Heart right ventricle (tissue), 16 donors: ENCODE data around the gene TRAPPC3. TPM values are rescaled to one million over a fixed set of nuclear protein-coding genes. Genes with fewer than 3 reads are reported as not detected.

Experiments used
- ATAC-seq, 8 donors: fragments of 200-7000 bp; cut with Tn5 transposase; one replicate each; pipeline ENCODE4 v1.9.1; 2020; ENCODE audit warnings: mild to moderate bottlenecking in 8 of 8, moderate library complexity in 8 of 8, moderate number of reproducible peaks in 1 of 8
- DNase-seq, 2 donors: peaks; one replicate each; pipeline ENCODE4 v3.0.0-alpha.2; 2020
- H3K27ac ChIP-seq, 10 donors: fragments of 200-600 bp; sonication (generic) in 2 of 10; one replicate each; pipeline versions ENCODE4 v1.5.0 to v1.8.0; 2020 to 2022; ENCODE audit warnings: mild to moderate bottlenecking in 3 of 10
- H3K27me3 ChIP-seq, 7 donors: fragments of 200-600 bp; one replicate each; pipeline ENCODE4 v1.8.0; 2021 to 2022; ENCODE audit warnings: mild to moderate bottlenecking in 2 of 7
- H3K36me3 ChIP-seq, 9 donors: fragments of 200-600 bp; sonication (generic) in 1 of 9; one replicate each; pipeline versions ENCODE4 v1.5.0 to v1.8.0; 2020 to 2022; ENCODE audit warnings: mild to moderate bottlenecking in 2 of 9
- H3K4me1 ChIP-seq, 9 donors: fragments of 200-600 bp; sonication (generic) in 1 of 9; one replicate each; pipeline versions ENCODE4 v1.5.0 to v1.8.0; 2020 to 2022; ENCODE audit warnings: mild to moderate bottlenecking in 4 of 9
- H3K4me3 ChIP-seq, 10 donors: fragments of 200-600 bp; sonication (generic) in 2 of 10; one replicate each; pipeline versions ENCODE4 v1.5.0 to v1.8.0; 2020 to 2022; ENCODE audit warnings: mild to moderate bottlenecking in 7 of 10, moderate library complexity in 2 of 10
- H3K9me3 ChIP-seq, 11 donors: fragments of 200-600 bp in 10 of 11; sonication (generic) in 2 of 11; one replicate each; pipeline versions ENCODE4 v1.5.0 to v1.8.0; 2013 to 2022; ENCODE audit warnings: mild to moderate bottlenecking in 2 of 11, control low read depth in 1 of 11, moderate library complexity in 1 of 11
- CTCF ChIP-seq, 9 donors: fragments of 200-600 bp; sonication (generic) in 2 of 9; IDR thresholded peaks; one replicate each; pipeline versions ENCODE4 v1.5.0 to v1.8.0; 2021 to 2022; ENCODE audit warnings: antibody characterized with exemption in 9 of 9, mild to moderate bottlenecking in 5 of 9, moderate library complexity in 1 of 9
- WGBS, 2 donors: extraction: QIAGEN DNeasy Blood & Tissue Kit; methylation state at CpG; one replicate each; pipeline ENCODE4 v1.1.7; 2013; ENCODE audit warnings: inconsistent platforms in 1 of 2; 5-methylcytosine and 5-hydroxymethylcytosine counted together
- intact Hi-C, 10 donors: fragments of 100-400 bp; cut with DNase I; formaldehyde crosslinking; loops; one replicate each; pipeline versions ENCODE4 v1.11.1 to v1.14.2; 2022
- polyA plus RNA-seq, 2 donors: library from polyadenylated mRNA; stranded (reverse); fragments of 200-250 nt; gene quantifications; one replicate each; pipeline ENCODE4 v1.2.3, GENCODE V29; 2013
- total RNA-seq, 10 donors: library from RNA; stranded (reverse); fragmentation: NEBNext Ultra II Directional in 3 of 10; extraction: Animal tissue kit (Norgen Biotek cat#: 25700) in 3 of 10; gene quantifications; one replicate each; pipeline versions ENCODE4 v1.2.1 to v1.2.4, GENCODE V29; 2021 to 2023
- donor health status: Arrhythmogenic right ventricular cardiomyopathy.
- donor health status: ischemic (EF 13 %, LVEDD 7.1; RV severe dilation, severe dysfunction).
- donor health status: healthy with polysubstance abuse.
- donor health status: DM: no; HTN: yes; CAD: no.
- donor health status: DM: no; HTN: no; CAD: no.
- donor health status: ischemic (EF 25% LVEDD 6.9; RV normal size, moderate dysfunction).
- donor health status: ischemic (EF 25% LVEDD 5.7; RV mildly dilated, moderate dysfunction).
- donor health status: healthy.
- donor health status: DM: yes; HTN: yes; CAD: no.
- donor health status: Ischemic cardiomyopathy.
- donor health status: ischemic (EF 35%, LVEDD 5.7; RV mildly dilated, moderate dysfunction).
- donor health status: nonischemic (EF 11% LVEDD 7.7; RV severe dilation, severe dysfunction).
- donor health status: DM: yes; HTN: yes; CAD: no.
- donor health status: PGD.
- donor health status: ischemic (EF 29% LVEDD 5.4; RV normal size, mild dysfunction).
- donor health status: nonischemic (EF 23%, LVEDD 6.1; RV moderate dilation, normal function).

The TRAPPC3 gene
- total and polyA plus RNA-seq, 12 donors, result 33.6 to 73.8 (median 48.4) TPM

- peak overlapping the region in 5 of 10 donors; percentile 3 to 35 (median 24) for H3K27ac ChIP-seq
- H3K36me3 ChIP-seq, result peaks cover 0 to 47% (median 30%) of the 10 kb centered on the region in 9 donors
- no peaks in the 10 kb centered on the region for H3K27me3 ChIP-seq
- ATAC-seq (no peak), DNase-seq (no peak)
- no peak for TF ChIP-seq CTCF (IDR thresholded peaks at IDR 0.05)
- no peak overlapping the region for H3K4me3 ChIP-seq
- peaks cover 0 to 39% (median 12%) of the 10 kb centered on the region in 9 donors for H3K4me1 ChIP-seq
- intact Hi-C loops, result loop anchor here in 3 of 10 donors (10.0 kb wide), 2 partner anchors 79 to 101 kb away; no protein-coding TSS in a partner anchor
- no peaks in the 10 kb centered on the region for H3K9me3 ChIP-seq
- WGBS, 2 donors, result 48 to 59% methylated on average over 2 of the region's 2 CpGs
These were observed 34.1 kb upstream of the TRAPPC3 start for GRCh38 chr1:36183309-36183856.

- ATAC-seq (peak in 1 of 8 donors; percentile 2), DNase-seq (no peak)
- Histone ChIP-seq H3K9me3 (no peaks in the 10 kb centered on the region), H3K27ac (peak overlapping the region in 4 of 10 donors; percentile 3 to 35 (median 28)), H3K36me3 (peaks cover 0 to 54% (median 36%) of the 10 kb centered on the region in 9 donors), H3K27me3 (no peaks in the 10 kb centered on the region), H3K4me1 (peaks cover 0 to 39% (median 15%) of the 10 kb centered on the region in 9 donors), H3K4me3 (no peak overlapping the region)
- no peak for TF ChIP-seq CTCF (IDR thresholded peaks at IDR 0.05)
- WGBS, 2 donors, result 64 to 76% methylated on average over 2 of the region's 2 CpGs
- intact Hi-C loops, result loop anchor here in 3 of 10 donors (10.0 kb wide), 2 partner anchors 78 to 102 kb away; no protein-coding TSS in a partner anchor
These were observed 33.4 kb upstream of the TRAPPC3 start for GRCh38 chr1:36182734-36183133.

GRCh38 chr1:36179220-36179600 lies 29.9 kb upstream of the TRAPPC3 start:
- H3K27me3 ChIP-seq, result no peaks in the 10 kb centered on the region
- TF ChIP-seq CTCF (IDR thresholded peaks at IDR 0.05), result no peak
- no peak for ATAC-seq
- H3K4me3 ChIP-seq, result no peak overlapping the region
- H3K9me3 ChIP-seq, result no peaks in the 10 kb centered on the region
- WGBS, 2 donors, result 41 to 61% methylated on average over 19 of the region's 19 CpGs
- peaks cover 10 to 89% (median 65%) of the 10 kb centered on the region in 9 donors for H3K36me3 ChIP-seq
- intact Hi-C loops, result no loop called here
- DNase-seq, result no peak
- peak overlapping the region in 8 of 10 donors; percentile 28 to 100 (median 89) for H3K27ac ChIP-seq
- peaks cover 19 to 62% (median 32%) of the 10 kb centered on the region in 9 donors for H3K4me1 ChIP-seq

- peak overlapping the region; percentile 26 to 100 (median 89) for H3K27ac ChIP-seq
- H3K27me3 ChIP-seq, result no peaks in the 10 kb centered on the region
- H3K4me3 ChIP-seq, result no peak overlapping the region
- DNase-seq (no peak), ATAC-seq (peak in 7 of 8 donors; percentile 10 to 46 (median 35))
- WGBS, 2 donors, result 49 to 64% methylated on average over 62 of the region's 62 CpGs
- peaks cover 10 to 95% (median 70%) of the 10 kb centered on the region in 9 donors for H3K36me3 ChIP-seq
- peaks cover 19 to 68% (median 37%) of the 10 kb centered on the region in 9 donors for H3K4me1 ChIP-seq
- H3K9me3 ChIP-seq, result no peaks in the 10 kb centered on the region
- intact Hi-C loops, result no loop called here
- TF ChIP-seq CTCF (IDR thresholded peaks at IDR 0.05), result no peak
These were observed 29.4 kb upstream of the TRAPPC3 start for GRCh38 chr1:36178471-36179219.
